K562 (cell line): ENCODE measurements around the gene SRF. TPM values are rescaled to one million over a fixed set of nuclear protein-coding genes. Genes with fewer than 3 reads are reported as not detected.

Experiments
- C11orf30 ChIP-seq: fragments of 450-650 bp; IDR thresholded peaks from 2 replicates; pipeline ENCODE4 v1.6.1; 2016; ENCODE audit warnings: low read depth, mild to moderate bottlenecking
- CBFA2T2 ChIP-seq: fragments of 450-650 bp; conservative IDR thresholded peaks from 2 replicates; pipeline ENCODE4 v1.6.1; 2017; ENCODE audit warnings: mild to moderate bottlenecking
- ELF4 ChIP-seq: fragments of 450-650 bp; formaldehyde crosslinking; IDR thresholded peaks from 2 replicates; pipeline ENCODE4 v1.4.0; 2022; ENCODE audit warnings: missing genetic modification characterization
- ETV6 ChIP-seq, 3 experiments: fragments of 150-350 bp in 1 of 3; sonication (generic) in 1 of 3; formaldehyde crosslinking in 1 of 3; IDR thresholded peaks; 2 replicates each; pipeline versions ENCODE4 v1.6.1 to v1.8.0; 2014 to 2022; ENCODE audit warnings: borderline replicate concordance in 2 of 3, low read depth in 2 of 3, antibody characterized with exemption in 1 of 3, low read length in 1 of 3, mild to moderate bottlenecking in 1 of 3, missing genetic modification reagents in 1 of 3
- HMGXB4 ChIP-seq: sonication (generic); formaldehyde crosslinking; IDR thresholded peaks from 2 replicates; pipeline ENCODE4 v1.8.1; 2023; ENCODE audit warnings: mild to moderate bottlenecking, missing genetic modification reagents
- MAZ ChIP-seq, 2 experiments: fragments of 450-650 bp in 1 of 2; sonication (generic) in 1 of 2; formaldehyde crosslinking; IDR thresholded peaks in 1 of 2; conservative IDR thresholded peaks in 1 of 2; 2 replicates each; pipeline versions ENCODE4 v1.4.0 to v1.5.0; 2020; ENCODE audit warnings: mild to moderate bottlenecking in 1 of 2, missing genetic modification reagents in 1 of 2
- NR4A1 ChIP-seq, 2 experiments: fragments of 250-450 bp in 1 of 2; fragments of 450-650 bp in 1 of 2; sonication (Bioruptor Pico) in 1 of 2; IDR thresholded peaks; 2 replicates each; pipeline versions ENCODE4 v1.4.0 to v1.6.1; 2016 to 2020; ENCODE audit warnings: mild to moderate bottlenecking in 2 of 2, missing compliant biosample characterization in 1 of 2, missing genetic modification characterization in 1 of 2, moderate library complexity in 1 of 2
- SIRT6 ChIP-seq: IDR thresholded peaks from one replicate; pipeline ENCODE4 v1.6.1; 2012; ENCODE audit warnings: low read depth, mild to moderate bottlenecking, control low read depth, inconsistent platforms, low read length, moderate library complexity
- SREBF1 ChIP-seq: fragments of 150-350 bp; IDR thresholded peaks from 2 replicates; pipeline ENCODE4 v1.6.1; 2014; ENCODE audit warnings: antibody characterized with exemption, low read depth, low read length, borderline replicate concordance
- TAF9B ChIP-seq: fragments of 450-650 bp; IDR thresholded peaks from 2 replicates; pipeline ENCODE4 v1.6.1; 2018; ENCODE audit warnings: mild to moderate bottlenecking; ENCODE audit not compliant: partially characterized antibody
- TEAD2 ChIP-seq: fragments of 450-650 bp; IDR thresholded peaks from 2 replicates; pipeline ENCODE4 v1.6.1; 2016; ENCODE audit warnings: missing genetic modification characterization, control low read depth, missing compliant biosample characterization
- TEAD4 ChIP-seq, 2 experiments: sonication (generic) in 1 of 2; formaldehyde crosslinking in 1 of 2; IDR thresholded peaks; 2 replicates each; pipeline versions ENCODE4 v1.6.1 to v1.8.0; 2012 to 2022; ENCODE audit warnings: borderline replicate concordance in 1 of 2, inconsistent platforms in 1 of 2, low read length in 1 of 2, mild to moderate bottlenecking in 1 of 2, missing genetic modification reagents in 1 of 2
- TFAP4 ChIP-seq: sonication (generic); formaldehyde crosslinking; IDR thresholded peaks from 2 replicates; pipeline ENCODE4 v1.8.0; 2022; ENCODE audit warnings: missing genetic modification reagents, mild to moderate bottlenecking, moderate library complexity, borderline replicate concordance
- ZKSCAN1 ChIP-seq: fragments of 150-350 bp; IDR thresholded peaks from 2 replicates; pipeline ENCODE4 v1.6.1; 2016; ENCODE audit warnings: low read depth, low read length
- ZKSCAN3 ChIP-seq: fragments of 250-450 bp; sonication (Bioruptor Pico); IDR thresholded peaks from 2 replicates; pipeline ENCODE4 v1.4.0; 2020
- ZNF561 ChIP-seq: fragments of 450-650 bp; formaldehyde crosslinking; conservative IDR thresholded peaks from 2 replicates; pipeline ENCODE4 v1.4.0; 2020; ENCODE audit warnings: mild to moderate bottlenecking, moderate library complexity
- ZNF75A ChIP-seq: fragments of 450-650 bp; formaldehyde crosslinking; IDR thresholded peaks from 2 replicates; pipeline ENCODE4 v1.4.0; 2020; ENCODE audit warnings: mild to moderate bottlenecking
- polyA plus RNA-seq, 8 experiments: library from polyadenylated mRNA; depleted of rRNA in 4 of 8; stranded (reverse) in 5 of 8; unstranded in 3 of 8; fragments of >200 nt; fragmentation: Nextera tagmentation in 2 of 8; fragmentation: Illumina TruSeq in 1 of 8; extraction: Ambion mirVana in 2 of 8; extraction: Trizol in 1 of 8; gene quantifications; 2 replicates each; pipeline versions ENCODE4 v1.2.1 to v1.2.3, GENCODE V29; 2011 to 2014; ENCODE audit warnings: inconsistent platforms in 1 of 8, missing spikeins in 1 of 8
- total RNA-seq, 7 experiments: library from RNA; depleted of rRNA in 6 of 7; stranded (reverse); fragments of >200 nt in 6 of 7; fragmentation: Illumina TruSeq in 2 of 7; extraction: Trizol in 2 of 7; gene quantifications; 2 replicates each; pipeline versions ENCODE4 v1.2.1 to v1.2.3, GENCODE V29; 2011 to 2021; ENCODE audit warnings: low replicate concordance in 1 of 7
- TF ChIP-seq, protein P1 (sequence below): fragments of 200-800 bp; sonication (Bioruptor generic); IDR thresholded peaks from 2 replicates; pipeline ENCODE4 v1.6.1; 2017; ENCODE audit warnings: missing genetic modification characterization, missing compliant biosample characterization
- TF ChIP-seq, protein P2 (sequence below): fragments of 250-450 bp; sonication (Bioruptor Pico); IDR thresholded peaks from 2 replicates; pipeline ENCODE4 v1.8.0; 2021; ENCODE audit warnings: borderline replicate concordance, mild to moderate bottlenecking, moderate library complexity; ENCODE audit not compliant: poor library complexity, severe bottlenecking
- TF ChIP-seq, protein P3 (sequence below): fragments of 250-450 bp; sonication (Bioruptor Pico); IDR thresholded peaks from 2 replicates; pipeline ENCODE4 v1.8.0; 2022; ENCODE audit warnings: moderate library complexity, mild to moderate bottlenecking, inconsistent platforms

The SRF gene
- total and polyA plus RNA-seq, 9 of the 15 experiments (the other 6 are each of a cell fraction or from before 2014, with no cell fraction given), result 2.5 to 37.0 (median 24.6) TPM

- TF ChIP-seq, protein P1, sequence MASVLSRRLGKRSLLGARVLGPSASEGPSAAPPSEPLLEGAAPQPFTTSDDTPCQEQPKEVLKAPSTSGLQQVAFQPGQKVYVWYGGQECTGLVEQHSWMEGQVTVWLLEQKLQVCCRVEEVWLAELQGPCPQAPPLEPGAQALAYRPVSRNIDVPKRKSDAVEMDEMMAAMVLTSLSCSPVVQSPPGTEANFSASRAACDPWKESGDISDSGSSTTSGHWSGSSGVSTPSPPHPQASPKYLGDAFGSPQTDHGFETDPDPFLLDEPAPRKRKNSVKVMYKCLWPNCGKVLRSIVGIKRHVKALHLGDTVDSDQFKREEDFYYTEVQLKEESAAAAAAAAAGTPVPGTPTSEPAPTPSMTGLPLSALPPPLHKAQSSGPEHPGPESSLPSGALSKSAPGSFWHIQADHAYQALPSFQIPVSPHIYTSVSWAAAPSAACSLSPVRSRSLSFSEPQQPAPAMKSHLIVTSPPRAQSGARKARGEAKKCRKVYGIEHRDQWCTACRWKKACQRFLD (CRISPR knock-in tag), result peak; percentile 30; the same call in 1 of the 2 replicates
- TF ChIP-seq NR4A1 (CRISPR knock-in tag; IDR thresholded peaks at IDR 0.05), result peak; percentile 70; the same call in 1 of the 2 replicates
- peak; percentile 92 for TF ChIP-seq NR4A1 (tag; IDR thresholded peaks at IDR 0.05)
- TF ChIP-seq TAF9B, result no peak
- 0 out of 2 replicates have a peak, but pooled peaks have one; percentile 22 for TF ChIP-seq SREBF1
- TF ChIP-seq, protein P2, sequence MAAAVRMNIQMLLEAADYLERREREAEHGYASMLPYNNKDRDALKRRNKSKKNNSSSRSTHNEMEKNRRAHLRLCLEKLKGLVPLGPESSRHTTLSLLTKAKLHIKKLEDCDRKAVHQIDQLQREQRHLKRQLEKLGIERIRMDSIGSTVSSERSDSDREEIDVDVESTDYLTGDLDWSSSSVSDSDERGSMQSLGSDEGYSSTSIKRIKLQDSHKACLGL, result peak; percentile 65
- TF ChIP-seq ZKSCAN1, result peak; percentile 73; the same call in 1 of the 2 replicates
- no peak for TF ChIP-seq ZKSCAN3
- peak; percentile 98 for TF ChIP-seq HMGXB4
- no peak for TF ChIP-seq SIRT6
- peak; percentile 62 for TF ChIP-seq TFAP4 (CRISPR knock-in tag)
- no peak; the same call in 1 of the 2 replicates for TF ChIP-seq ELF4 (CRISPR knock-in tag)
- peak in 1 of 2 experiments; percentile 90; a peak in 2 of 4 replicates for TF ChIP-seq MAZ (CRISPR knock-in tag; conservative IDR thresholded peaks at IDR 0.05 in 1 of 2, IDR thresholded peaks at IDR 0.05 in 1 of 2)
- TF ChIP-seq ZNF561, result no peak
- TF ChIP-seq TEAD4 (IDR thresholded peaks at IDR 0.05; ENCODE audit: low read length), result peak; percentile 25
- no peak for TF ChIP-seq TEAD4 (CRISPR knock-in tag; IDR thresholded peaks at IDR 0.05; ENCODE audit: borderline replicate concordance)
- peak; percentile 61 for TF ChIP-seq CBFA2T2
- no peak for TF ChIP-seq TEAD2 (tag)
- TF ChIP-seq, protein P3, sequence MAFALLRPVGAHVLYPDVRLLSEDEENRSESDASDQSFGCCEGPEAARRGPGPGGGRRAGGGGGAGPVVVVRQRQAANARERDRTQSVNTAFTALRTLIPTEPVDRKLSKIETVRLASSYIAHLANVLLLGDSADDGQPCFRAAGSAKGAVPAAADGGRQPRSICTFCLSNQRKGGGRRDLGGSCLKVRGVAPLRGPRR (CRISPR knock-in tag), result 0 out of 2 replicates have a peak, but pooled peaks have one; percentile 46
- TF ChIP-seq C11orf30, result peak; percentile 92
- no peak for TF ChIP-seq ETV6 (IDR thresholded peaks at IDR 0.05; ENCODE audit: borderline replicate concordance in 1 of 2, low read depth in 2 of 2, low read length in 1 of 2)
- TF ChIP-seq ETV6 (CRISPR knock-in tag; IDR thresholded peaks at IDR 0.05; ENCODE audit: borderline replicate concordance), result 0 out of 2 replicates have a peak, but pooled peaks have one; percentile 95
- TF ChIP-seq ZNF75A (CRISPR knock-in tag), result no peak
Measured at GRCh38 chr6:43228951-43229802, 58.1 kb downstream of the SRF start, which contains the start of gene DNPH1 (continued).
